ENCODE measurements around the gene ST3GAL2.

DNA sequence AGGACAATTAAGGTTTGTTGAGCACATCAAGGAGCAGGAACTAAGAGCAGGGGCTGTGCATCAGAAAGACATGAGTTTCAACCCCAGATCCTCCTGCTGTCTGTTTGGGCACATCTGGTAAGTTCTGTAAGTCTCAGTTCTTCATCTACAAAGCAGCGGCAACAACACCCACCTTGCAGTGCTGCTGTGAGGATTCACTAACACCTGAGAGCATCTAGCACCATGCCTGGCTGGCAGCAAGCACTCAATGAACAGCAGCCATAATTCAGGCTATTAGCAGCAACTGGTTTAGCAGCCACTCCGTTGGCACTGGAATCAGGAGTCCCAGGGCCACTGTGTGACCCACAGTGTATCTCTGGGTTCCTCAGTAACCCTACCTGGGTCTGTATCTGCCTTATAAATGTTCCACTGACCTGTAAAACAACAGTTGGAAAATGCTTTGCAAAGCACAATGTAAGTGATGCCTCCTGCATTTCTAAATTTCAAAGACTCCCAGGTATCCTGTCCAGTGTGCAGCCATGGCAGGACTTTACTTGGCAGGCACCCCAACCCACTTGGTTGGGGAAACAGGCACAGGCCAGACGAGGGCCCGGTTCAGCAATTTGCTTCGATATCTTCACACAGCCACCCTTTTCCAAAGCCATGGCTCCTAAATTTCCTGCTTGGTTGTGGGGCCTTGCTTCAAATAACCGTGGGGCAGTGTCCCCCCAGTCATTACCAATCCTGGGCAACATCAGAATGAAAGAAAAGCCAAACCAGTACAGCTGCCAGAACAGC, 4.2 kb downstream of the ST3GAL2 start:
- TF ChIP-seq, protein P1, sequence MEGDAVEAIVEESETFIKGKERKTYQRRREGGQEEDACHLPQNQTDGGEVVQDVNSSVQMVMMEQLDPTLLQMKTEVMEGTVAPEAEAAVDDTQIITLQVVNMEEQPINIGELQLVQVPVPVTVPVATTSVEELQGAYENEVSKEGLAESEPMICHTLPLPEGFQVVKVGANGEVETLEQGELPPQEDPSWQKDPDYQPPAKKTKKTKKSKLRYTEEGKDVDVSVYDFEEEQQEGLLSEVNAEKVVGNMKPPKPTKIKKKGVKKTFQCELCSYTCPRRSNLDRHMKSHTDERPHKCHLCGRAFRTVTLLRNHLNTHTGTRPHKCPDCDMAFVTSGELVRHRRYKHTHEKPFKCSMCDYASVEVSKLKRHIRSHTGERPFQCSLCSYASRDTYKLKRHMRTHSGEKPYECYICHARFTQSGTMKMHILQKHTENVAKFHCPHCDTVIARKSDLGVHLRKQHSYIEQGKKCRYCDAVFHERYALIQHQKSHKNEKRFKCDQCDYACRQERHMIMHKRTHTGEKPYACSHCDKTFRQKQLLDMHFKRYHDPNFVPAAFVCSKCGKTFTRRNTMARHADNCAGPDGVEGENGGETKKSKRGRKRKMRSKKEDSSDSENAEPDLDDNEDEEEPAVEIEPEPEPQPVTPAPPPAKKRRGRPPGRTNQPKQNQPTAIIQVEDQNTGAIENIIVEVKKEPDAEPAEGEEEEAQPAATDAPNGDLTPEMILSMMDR (conservative IDR thresholded peaks at IDR 0.05; ENCODE audit: low read depth, low read length) = no peak
- no peak for TF ChIP-seq BHLHE40 (IDR thresholded peaks at IDR 0.05; ENCODE audit: low read depth, low read length)
- no peak for TF ChIP-seq NFE2L2 (IDR thresholded peaks at IDR 0.05; ENCODE audit: low read depth, low read length)
- TF ChIP-seq, protein P2, sequence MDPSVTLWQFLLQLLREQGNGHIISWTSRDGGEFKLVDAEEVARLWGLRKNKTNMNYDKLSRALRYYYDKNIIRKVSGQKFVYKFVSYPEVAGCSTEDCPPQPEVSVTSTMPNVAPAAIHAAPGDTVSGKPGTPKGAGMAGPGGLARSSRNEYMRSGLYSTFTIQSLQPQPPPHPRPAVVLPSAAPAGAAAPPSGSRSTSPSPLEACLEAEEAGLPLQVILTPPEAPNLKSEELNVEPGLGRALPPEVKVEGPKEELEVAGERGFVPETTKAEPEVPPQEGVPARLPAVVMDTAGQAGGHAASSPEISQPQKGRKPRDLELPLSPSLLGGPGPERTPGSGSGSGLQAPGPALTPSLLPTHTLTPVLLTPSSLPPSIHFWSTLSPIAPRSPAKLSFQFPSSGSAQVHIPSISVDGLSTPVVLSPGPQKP (IDR thresholded peaks at IDR 0.05; ENCODE audit: borderline replicate concordance, low read depth, low read length) = no peak
- TF ChIP-seq POLR2A (IDR thresholded peaks at IDR 0.05; ENCODE audit: low read depth, low read length) = no peak
- no peak for TF ChIP-seq MXI1 (IDR thresholded peaks at IDR 0.05; ENCODE audit: borderline replicate concordance, low read depth, low read length)
- TF ChIP-seq RFX5 (IDR thresholded peaks at IDR 0.05; ENCODE audit: low read depth, low read length) = no peak

Data from IMR-90 (cell line).